ENCODE measurements around the gene CCDC86.

Gene CCDC86

DNA sequence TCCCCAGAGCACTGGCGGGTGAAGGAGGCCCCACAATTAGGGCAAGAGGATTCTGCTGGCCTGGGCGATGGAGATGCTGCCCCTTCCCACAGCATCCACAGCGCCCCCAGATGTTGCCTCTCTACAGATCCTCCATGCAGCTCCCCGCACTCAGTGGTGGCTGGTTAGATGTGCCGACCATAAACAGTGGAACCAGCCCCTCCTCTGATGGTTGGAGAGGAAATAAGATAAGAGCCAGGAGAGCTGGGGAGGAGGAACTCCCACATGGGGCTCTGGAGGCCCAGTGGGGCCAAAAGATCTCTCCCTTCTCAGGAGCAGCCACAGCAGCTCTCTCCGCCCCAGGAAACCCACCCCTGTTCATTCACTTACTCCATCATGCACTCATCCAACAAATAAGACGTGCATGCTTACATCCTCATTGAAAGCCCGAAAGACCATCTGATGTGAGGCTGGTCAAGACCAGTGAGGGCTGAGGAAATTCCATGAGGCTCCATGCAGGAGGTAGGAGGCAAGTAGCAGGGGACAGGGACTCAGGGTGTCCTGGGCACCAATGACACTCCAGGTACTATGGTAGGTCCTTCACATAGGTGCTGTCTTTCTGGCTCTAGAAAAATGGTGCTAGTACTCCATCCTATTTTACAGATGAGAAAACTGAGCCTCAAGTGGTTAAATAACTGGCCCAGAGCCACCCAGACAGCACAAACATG, 12.4 kb downstream of the CCDC86 start:
- DNase-seq: no peak

DNA sequence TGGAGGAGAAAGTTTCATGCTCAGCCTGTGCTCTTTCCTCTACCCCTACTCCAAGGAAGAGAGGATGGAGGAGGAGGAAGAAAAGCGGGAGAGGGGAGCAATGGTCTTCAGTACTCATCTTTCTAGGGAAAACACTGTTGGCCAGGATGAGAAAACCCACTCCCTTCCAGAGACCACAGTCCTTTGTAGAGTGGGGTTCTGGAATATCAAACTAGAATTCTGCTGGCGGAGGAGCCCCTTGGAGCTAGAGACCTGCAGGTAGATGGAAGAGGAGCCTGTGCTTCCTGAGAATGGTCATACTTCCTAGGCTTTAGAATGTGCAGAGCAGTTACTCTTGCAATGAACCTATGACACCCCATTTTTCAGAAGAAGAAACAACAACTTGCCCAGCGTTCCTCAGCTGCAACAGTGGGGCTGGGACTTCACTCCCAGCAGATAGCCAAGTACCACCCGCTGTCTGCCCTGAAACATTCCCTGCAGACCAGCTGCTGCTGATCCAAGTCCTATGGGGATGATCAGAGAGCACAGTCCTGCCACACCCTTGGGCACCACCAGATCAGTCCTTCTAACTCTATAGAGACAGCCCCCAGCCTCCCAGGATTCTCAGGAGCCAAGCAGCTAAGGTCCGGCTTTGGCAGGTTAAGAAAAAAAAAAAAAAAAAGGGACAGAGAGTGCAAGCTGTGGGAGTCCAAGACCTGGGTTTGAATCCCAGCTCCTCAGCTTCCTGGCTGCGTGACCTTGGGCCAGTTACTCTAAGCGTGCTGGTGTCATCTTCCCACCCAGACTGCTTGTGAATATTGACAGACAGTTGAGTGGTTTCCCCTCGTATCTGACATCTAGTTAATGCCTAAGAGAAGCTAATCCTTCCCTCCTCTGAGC, 13.2 kb downstream of the CCDC86 start:
- DNase-seq: no peak

DNA sequence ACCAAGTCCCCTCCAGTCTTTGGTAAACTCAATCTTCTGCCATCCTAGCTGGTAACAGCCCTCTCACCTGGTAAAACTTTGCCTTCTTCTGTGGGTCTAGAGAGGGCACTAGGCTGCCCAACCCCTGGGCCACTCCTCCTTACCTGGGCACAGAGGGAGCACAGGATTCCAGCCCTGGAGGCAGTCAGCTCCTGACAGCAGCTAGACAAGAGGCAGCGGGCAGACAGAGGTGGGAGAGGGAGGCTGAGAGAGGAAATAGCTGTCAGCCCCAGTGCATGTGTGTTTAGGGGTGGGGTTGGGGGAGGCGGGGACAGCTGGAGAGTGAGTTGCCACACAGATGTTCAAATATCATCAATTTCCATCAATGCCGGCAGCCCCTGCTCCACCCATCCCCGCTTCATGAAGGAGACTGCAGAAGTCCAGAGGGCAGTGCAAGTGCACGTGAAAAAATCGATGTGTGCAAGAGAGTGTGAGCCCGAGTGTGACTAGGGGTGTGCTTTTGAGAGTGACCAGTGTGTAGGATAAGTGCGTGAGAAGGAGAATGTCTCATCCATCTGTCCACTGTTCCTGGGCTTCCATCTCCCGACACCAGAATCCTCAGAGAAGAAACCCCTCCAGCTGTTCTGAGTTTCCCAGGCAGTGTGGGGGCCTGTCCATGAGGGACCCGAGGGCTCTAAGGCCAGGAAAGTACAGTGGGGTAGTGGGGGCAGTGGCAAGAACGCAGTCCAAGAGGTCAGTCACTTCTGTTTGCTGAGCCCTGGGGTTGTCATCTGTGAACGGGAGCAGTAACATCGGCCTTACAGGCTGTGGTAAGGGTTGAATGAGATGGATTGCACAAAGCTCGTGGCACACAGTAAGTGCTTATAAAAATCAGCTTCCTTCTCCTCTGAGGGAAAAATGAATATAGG, 14.1 kb downstream of the CCDC86 start, which contains the start of gene PTGDR2:
Gene PTGDR2 (minus strand): TSS at position 225 of the 908 bp plus-strand sequence. CDS start 2,228 bp downstream, outside the sequence.
- DNase-seq: no peak

DNA sequence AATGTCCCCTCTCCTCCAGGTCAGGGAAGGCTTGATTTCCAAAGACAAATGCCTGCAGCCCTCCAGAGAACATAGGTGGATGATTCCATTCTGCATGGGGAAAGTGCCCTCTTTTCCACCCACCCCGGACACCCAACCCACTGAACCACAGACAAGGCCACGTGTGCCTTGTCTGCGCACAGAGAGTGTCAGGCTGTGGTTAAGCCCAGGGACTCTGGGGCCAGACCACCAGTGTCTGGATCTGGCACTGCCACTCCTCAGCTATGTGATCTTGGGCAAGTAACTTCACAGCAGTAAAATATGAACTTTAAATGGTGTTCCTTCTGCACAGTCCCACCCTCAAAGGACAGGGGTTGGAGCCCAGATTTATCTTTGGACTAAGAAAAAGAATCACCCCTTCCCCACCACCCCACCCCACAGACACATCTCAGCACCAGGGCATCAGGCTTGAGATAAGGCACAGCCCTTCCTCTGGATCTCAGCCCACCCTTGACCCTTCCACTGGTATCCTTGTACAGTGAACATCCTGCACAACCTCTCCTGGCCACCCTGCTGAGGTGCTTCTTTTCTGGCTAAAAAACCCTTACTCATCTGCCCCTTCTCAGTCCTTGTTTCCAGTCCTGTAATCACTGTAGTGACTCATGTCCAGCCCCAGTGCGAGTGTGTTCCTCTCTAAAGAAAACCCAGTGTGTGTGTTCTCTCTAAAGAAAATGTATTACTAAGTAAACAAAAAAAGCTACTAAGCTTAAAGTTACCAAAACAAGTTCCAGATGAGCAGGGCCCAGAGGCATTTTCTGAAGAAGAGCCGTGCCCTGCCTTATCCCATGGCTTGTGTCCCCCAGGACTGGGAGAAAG, 15.7 kb downstream of the CCDC86 start:
- no peak for DNase-seq

DNA sequence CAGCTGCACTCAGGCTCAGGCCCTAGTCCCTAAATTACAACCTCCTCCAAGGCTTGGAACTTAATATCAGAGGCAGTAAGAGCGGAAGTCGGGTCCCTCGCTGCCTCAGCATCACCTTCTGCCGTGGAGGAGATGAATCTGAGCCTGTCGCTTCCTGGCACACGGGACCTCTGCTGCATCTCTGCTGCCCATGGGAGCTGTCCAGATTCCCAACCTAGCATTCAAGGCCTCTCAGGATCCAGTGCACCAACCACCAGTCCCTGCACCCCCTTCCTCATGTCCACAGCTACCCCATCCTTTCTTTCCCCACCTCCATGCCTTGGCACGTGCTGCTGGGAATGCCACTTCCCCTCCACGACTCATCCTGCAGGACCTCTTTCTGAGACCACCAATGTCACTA, 16.3 kb downstream of the CCDC86 start:
- DNase-seq: no peak

DNA sequence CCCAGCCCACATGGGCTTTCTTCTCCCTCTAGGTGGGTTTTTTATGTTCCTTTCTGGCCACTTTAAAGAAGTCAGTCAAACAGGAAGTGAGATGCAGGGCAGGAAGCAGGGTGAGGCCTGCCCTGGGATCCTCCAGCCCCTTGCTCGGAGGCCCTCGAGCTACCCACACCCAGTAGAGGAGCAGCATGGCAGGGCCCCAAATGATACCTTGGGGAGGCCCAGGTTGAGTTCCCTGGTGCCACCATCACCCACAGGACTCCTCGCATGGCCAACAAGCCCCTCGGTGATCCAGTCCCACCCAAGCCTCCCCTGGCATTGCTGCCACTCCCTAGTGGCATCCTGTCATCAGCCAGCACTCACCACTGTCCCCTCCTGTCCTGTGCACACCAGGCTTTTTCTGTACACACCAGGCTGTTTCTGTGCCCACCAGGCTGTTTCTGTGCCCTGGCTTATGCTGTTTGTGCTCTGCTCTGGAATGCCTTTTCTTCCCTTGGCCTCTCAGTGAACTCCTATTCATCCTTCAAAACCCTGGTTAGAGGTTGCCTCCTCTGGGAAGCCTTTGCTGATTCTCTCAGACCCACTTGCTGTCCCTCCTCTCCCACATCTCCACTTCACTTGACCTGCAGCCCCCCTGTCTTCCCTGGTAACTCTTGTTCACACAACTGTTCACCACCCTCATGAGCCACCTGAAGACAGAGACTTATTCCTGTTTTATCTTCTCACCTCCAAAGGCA, 17.0 kb downstream of the CCDC86 start:
- no peak for DNase-seq

DNA sequence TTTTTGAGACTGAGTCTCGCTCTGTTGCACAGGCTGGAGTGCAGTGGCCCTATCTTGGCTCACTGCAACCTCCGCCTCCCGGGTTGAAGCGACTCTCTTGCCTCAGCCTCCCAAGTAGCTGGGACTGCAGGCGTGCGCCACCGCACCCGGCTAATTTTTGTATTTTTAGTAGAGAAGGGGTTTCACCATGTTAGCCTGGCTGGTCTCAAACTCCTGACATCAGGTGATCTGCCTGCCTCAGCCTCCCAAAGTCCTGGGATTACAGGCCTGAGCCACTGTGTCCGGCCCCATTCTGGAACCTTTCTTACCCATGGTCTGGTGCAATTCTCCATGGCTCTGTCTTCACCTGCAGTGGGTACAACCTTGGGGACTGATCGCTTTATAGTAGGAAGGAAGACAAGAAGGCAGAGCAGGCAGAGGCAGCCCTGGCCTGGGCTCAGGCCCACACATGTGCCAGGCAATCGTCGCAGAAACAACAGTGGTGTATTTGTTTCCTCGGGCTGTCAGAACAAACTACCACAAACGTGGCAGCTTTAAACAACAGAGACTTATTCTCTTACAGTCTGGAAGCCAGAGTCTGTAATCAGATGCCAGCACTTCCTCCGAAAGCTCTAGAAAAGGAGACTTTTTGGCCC, 17.8 kb downstream of the CCDC86 start:
- no peak for DNase-seq

DNA sequence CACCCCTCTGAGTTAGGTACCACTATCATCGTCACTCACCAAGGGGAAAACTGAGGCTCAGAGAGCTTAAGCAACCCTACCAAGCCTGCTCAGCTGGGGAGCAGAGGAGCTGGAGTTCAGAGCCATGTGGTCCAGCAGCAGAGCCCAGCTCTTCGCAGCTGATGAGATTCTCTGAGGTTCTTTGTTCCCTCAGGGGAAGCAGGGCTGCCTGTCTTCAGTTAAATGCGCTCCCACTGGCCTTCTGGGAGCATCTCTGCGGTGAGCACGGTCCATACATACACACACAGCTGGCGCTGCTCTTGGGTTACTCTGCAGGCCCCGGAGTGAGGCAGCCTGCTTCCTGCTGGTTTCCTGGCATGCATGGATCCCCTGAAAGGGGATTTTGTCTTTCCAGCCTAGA, 19.0 kb downstream of the CCDC86 start:
- no peak for DNase-seq

DNA sequence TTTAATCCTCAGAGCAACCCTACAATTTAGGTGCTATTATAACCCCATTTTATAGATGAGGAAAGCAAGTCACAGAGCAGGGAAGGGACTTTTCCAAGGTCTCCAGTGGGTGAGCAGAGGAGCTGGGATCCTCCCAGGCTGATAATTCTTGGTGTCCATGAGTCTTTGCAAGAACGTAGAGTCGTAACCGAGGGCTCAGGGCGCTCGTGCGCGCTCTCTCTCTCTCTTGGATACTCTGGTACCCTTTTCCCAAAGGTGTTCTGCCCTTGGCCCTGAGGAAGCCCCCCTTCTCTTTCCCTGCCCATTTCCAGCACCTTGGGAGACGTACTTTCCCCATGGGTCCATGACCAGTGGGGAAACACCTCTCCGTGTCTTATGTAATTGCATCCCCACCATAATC, 20.3 kb downstream of the CCDC86 start:
- no peak for DNase-seq

DNA sequence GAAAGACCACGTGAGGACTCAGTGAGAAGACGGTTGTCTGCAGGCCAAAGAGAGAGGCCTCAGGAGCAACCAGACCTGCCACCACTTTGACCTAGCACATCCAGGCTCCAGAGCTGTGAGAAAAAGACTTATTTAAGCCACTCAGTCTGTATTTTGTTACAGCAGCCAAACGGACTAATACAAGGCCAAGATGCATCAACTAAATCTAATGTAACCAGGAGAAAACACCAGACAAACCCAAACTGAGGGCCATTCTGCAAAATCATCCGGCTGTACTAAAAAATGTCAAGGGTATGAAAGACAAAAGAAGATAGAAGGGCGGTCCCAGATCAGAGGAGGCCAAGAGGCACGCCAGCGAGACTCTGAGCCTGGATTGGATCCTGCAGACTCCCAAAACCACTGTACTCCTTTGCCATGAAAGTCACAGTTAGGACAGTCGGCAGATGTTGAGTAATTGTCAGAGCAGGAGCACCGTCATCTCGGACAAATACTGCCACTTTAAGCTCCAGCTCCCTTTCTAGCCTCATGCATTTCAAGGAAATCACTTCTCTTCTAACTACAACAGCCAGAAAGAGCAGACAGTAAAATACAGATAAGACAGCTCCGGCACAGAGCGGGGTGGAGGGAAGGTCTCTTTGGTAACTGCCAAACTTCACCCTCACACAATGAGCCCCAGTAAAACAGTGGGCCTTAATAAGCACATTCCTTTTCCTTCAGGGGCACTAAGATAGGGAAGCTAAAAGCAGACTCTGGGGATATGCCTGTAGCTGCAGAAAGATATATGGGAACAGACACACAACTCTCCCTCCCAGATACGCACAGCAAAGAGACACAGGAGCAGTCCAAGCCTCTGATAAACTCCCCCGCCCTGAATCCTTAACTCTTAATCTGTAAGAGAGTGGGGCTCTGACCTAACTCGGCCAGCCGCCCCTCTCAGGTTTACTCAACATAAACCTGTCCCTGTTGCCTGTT, 21.9 kb downstream of the CCDC86 start:
- no peak for DNase-seq

DNA sequence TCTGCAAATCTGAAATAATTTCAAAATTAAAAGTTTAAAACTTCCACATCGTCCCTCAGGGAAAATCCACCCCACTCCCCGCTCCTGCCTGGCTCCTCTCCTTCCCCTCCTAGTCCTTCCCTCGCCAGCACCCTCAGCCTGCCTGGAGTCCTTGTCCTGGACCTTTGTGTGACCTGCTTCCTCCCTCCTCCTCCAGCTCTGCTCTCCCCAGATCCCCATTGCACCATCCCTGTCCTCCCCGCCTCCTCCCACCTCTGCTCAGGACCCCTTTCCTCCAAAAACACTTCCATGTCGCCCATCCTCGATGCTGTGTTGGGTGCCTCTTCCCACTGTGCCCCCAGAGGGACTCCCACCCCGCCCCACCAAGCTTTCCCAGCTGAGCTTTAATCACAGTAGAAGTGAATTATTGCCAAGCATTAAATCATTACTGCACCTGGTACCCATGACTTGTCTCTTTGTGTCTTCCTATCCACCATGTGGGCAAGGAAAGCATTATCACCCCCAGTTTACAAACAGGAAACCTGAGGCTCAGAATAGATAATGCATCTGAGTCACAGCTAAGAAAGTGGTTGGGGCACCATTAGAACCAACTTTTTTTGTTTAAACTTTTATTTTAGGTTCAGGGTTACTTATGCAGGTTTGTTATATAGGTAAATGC, 23.1 kb downstream of the CCDC86 start:
- DNase-seq: no peak

DNA sequence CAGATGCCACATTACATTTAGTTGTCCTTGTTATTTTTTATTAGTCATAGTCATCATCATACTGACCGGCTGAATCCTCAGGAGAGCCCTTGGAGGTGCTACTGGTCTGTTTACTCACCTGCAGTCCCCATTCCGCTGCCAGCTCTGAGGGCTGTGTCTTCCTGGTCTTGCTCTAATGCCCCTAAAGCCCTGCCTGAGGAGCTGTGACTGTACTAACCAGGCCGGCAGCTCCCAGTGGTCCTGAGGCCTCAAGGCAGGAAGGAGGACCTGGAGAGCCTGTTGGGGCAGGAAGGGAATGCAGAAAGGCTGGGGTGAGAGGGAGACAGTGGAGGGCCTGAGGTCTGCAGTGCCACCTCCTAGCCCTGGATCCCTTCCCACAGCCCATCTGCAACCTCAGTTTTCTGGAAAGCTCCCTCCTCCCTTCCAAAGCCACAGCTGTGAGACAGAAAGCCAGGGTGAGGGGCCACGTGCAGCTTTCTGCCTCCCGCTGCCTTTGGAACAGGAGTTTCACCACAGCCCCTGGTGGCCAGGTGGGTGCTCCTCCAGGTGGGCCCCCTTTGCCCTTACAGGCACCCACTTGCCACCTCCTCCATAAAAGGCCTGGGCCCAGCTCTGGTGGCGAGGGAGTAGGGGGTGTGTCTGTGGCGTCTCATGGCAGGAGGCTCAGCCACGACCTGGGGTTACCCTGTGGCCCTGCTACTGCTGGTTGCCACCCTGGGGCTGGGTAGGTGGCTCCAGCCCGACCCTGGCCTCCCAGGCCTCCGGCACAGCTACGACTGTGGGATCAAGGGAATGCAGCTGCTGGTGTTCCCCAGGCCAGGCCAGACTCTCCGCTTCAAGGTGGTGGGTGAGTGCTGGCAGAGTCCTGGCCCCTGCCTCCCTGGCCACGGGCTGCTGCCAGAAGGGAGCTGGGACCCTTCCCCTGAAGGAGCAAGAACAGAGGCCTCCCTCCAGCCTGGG, 25.3 kb downstream of the CCDC86 start, which contains the start of gene ZP1:
Gene ZP1 (plus strand): TSS at position 632 of the 960 bp plus-strand sequence. CDS start 20 bp downstream, at position 652.
- no peak for DNase-seq

DNA sequence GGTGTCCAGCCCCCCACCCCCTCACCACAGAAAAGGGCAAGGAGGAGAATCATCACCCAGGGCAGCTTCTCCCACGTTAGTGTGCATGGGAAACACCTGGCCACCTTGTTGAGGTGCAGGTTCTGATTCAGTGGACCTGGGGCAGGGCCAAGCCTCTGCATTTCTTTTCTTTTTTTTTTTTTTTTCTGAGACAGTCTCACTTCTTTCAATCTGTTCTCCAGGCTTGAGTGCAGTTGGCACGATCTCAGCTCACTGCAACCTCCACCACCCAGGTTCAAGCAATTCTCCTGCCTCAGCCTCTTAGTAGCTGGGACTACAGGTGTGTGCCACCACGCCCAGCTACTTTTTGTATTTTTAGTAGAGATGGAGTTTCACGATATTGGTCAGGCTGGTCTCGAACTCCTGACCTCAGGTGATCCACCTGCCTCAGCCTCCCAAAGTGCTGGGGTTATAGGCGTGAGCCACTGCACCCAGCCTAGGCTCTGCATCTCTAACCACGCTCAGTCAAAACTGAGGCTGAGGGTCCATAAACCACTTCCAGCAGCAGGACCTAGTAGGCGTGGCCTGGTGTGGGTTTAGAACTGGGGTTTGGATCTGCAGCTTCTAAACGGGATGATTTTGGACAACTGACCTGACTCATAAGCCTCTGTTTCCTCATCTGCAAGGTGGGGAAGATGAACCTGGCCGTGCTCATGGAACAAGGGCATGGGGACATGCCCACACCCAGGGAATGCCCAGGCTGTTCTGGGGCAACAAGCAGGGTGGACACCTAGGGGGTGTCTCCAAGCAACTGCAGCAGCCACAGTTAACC, 26.2 kb downstream of the CCDC86 start:
- DNase-seq: no peak

DNA sequence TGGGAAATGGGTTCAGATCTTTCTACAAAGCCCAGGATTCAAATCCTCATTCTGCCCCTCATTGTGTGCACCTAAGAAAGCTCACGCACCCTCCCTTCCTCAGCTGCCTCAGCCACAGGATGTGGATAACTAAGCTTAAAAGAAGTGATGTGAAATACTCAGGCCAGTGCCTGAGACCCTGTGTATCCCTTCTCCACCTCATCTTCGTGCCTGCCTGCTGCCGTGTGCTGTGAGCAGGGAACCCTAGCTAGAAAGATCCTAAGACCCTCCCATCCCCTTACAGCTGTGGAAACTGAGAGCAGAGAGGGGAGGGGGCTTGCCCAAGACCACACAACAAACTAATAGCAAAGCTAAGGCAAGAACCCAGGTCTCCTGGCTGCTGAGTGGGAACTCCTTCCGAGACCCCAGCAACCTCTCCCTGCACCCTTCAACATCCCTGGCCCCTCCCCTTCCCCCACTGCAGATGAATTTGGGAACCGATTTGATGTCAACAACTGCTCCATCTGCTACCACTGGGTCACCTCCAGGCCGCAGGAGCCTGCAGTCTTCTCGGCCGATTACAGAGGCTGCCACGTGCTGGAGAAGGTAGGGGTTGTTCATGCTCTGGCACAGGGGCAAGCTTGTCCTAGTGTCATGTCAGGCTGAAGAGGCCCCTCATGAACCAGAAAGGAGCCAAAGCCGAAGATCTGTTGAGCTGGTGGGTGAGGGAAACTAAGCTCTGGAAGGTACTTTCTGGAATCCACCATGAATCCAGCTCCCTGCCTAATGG, 27.0 kb downstream of the CCDC86 start:
- DNase-seq: no peak

DNA sequence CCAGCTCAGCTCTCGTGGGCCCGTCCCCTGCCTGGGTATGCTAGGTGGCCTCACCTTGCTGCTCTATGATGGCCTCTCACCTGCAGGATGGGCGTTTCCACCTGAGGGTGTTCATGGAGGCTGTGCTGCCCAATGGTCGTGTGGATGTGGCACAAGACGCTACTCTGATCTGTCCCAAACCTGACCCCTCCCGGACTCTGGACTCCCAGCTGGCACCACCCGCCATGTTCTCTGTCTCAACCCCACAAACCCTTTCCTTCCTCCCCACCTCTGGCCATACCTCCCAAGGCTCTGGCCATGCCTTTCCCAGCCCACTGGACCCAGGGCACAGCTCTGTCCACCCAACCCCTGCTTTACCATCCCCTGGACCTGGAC, 27.5 kb downstream of the CCDC86 start:
- no peak for DNase-seq

DNA sequence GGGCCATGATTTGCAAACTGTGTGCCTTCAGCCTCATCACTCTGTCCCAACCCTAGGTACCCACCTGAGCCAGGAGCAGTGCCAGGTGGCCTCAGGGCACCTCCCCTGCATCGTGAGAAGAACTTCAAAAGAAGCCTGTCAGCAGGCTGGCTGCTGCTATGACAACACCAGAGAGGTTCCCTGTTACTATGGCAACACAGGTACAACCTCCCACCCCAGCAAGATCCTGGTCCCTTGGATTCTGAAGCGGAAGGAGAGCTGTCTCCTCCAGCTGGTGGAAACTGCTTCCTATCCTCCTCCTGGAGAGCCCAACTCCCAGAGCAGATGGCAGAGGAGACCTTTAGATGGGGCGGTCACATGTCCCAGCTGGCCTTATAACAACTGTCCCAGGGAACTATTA, 28.4 kb downstream of the CCDC86 start:
- no peak for DNase-seq

All from activated CD4-positive, alpha-beta T cell treated with anti-CD3 and anti-CD28 coated beads for 4 hours (primary cell).